Measurements from ENCODE around the gene NEK11. TPM values are rescaled to one million over a fixed set of nuclear protein-coding genes. Genes with fewer than 3 reads are reported as not detected.

Gene NEK11
- total and polyA plus RNA-seq, 10 donors: 0.77 to 5.9 (median 3.4) TPM

DNA sequence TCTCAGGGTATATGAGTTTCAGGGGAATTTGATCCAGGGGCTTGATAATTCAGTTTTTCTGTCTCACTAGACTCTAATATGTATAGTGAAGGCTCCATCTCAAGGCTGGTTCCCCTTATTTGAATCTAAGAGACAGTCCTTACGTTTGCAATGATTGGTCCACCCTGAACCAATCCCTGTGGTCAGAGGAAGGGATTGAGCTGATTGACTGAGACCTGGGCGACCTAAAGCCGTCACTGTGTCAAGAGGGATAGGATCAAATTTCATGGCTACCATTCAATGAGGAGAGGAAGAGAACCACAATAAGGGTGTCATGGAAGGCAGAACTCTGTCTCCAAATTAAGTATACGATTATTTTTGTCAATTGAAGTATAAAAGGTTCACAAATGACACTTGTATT, 371.2 kb downstream of the NEK11 start:
- intact Hi-C loops (cut with DNase I; ENCODE audit: low total_unique reads): no loop called here
- H3K36me3 ChIP-seq: no peaks in the 10 kb centered on the region
- H3K4me3 ChIP-seq: no peak overlapping the region
- no peaks in the 10 kb centered on the region for H3K9me3 ChIP-seq
- peaks cover 0 to 7% (median 2%) of the 10 kb centered on the region in 6 donors for H3K4me1 ChIP-seq
- TF ChIP-seq POLR2AphosphoS5 (IDR thresholded peaks at IDR 0.05) (no peak), POLR2A (IDR thresholded peaks at IDR 0.05) (no peak)
- TF ChIP-seq, protein P1, sequence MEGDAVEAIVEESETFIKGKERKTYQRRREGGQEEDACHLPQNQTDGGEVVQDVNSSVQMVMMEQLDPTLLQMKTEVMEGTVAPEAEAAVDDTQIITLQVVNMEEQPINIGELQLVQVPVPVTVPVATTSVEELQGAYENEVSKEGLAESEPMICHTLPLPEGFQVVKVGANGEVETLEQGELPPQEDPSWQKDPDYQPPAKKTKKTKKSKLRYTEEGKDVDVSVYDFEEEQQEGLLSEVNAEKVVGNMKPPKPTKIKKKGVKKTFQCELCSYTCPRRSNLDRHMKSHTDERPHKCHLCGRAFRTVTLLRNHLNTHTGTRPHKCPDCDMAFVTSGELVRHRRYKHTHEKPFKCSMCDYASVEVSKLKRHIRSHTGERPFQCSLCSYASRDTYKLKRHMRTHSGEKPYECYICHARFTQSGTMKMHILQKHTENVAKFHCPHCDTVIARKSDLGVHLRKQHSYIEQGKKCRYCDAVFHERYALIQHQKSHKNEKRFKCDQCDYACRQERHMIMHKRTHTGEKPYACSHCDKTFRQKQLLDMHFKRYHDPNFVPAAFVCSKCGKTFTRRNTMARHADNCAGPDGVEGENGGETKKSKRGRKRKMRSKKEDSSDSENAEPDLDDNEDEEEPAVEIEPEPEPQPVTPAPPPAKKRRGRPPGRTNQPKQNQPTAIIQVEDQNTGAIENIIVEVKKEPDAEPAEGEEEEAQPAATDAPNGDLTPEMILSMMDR (IDR thresholded peaks at IDR 0.05 in 8 of 11, conservative IDR thresholded peaks at IDR 0.05 in 3 of 11): no peak
- WGBS, 5 donors: 78 to 82% (median 81%) methylated on average over 4 of the region's 4 CpGs
- DNase-seq: no peak
- H3K27me3 ChIP-seq (replicated peaks in 1 of 7): no peaks in the 10 kb centered on the region
- H3K27ac ChIP-seq: no peak overlapping the region

Small RNA genes lying within 50 kb of the gene (small RNA-seq; reads per million reads assigned to genes)
- gene RNU6-726P: 0 reads per million in 4 donors

Other genes starting within 250 kb of the NEK11 start
- gene ATP2C1, start 132.8 kb upstream of the NEK11 start, total RNA-seq: 10 to 100 TPM; 42.2 to 59.7 (median 51.7) TPM
- 10 to 100 TPM; 11.9 to 16.3 (median 13.1) TPM for gene ATP2C1, start 132.8 kb upstream of the NEK11 start, polyA plus RNA-seq
- gene ASTE1, start 52 bp upstream of the NEK11 start, total RNA-seq: 10 to 100 TPM in 3 of 7 donors, 1 to 10 TPM in 4; 7.5 to 16.8 (median 9.5) TPM
- 1 to 10 TPM; 3.8 to 5.3 (median 4.1) TPM for gene ASTE1, start 52 bp upstream of the NEK11 start, polyA plus RNA-seq